GM12878 (cell line): Measurements from ENCODE around the gene ZBTB37. TPM values are rescaled to one million over a fixed set of nuclear protein-coding genes. Genes with fewer than 3 reads are reported as not detected.

ENCODE experiments used
- ATF7 ChIP-seq: fragments of 450-650 bp; IDR thresholded peaks from 2 replicates; pipeline ENCODE4 v1.6.1; 2016; ENCODE audit warnings: low read depth, mild to moderate bottlenecking
- CBFB ChIP-seq: IDR thresholded peaks from 2 replicates; pipeline ENCODE4 v1.6.1; 2016; ENCODE audit warnings: antibody characterized with exemption, low read depth
- CBX3 ChIP-seq: fragments of 200-600 bp; sonication (generic); IDR thresholded peaks from 2 replicates; pipeline ENCODE4 v1.6.1; 2016; ENCODE audit warnings: low read depth, borderline replicate concordance
- CHD2 ChIP-seq: IDR thresholded peaks from 2 replicates; pipeline ENCODE4 v1.6.1; 2011; ENCODE audit warnings: low read depth, low read length, improper control_type of control experiment, borderline replicate concordance
- CREM ChIP-seq: IDR thresholded peaks from 2 replicates; pipeline ENCODE4 v1.6.1; 2014; ENCODE audit warnings: antibody characterized with exemption, low read depth
- CTCF ChIP-seq, 3 experiments: IDR thresholded peaks in 2 of 3; conservative IDR thresholded peaks in 1 of 3; 2 replicates each; pipeline ENCODE4 v1.5.1; 2011; ENCODE audit warnings: low read depth in 3 of 3, low read length in 3 of 3, mild to moderate bottlenecking in 3 of 3, control low read depth in 2 of 3, moderate library complexity in 2 of 3, inconsistent platforms in 1 of 3, mixed read lengths in 1 of 3; ENCODE audit not compliant: control insufficient read depth in 2 of 3, insufficient read depth in 1 of 3; ENCODE audit errors: extremely low read depth in 1 of 3
- CUX1 ChIP-seq: IDR thresholded peaks from 2 replicates; pipeline ENCODE4 v1.6.1; 2012; ENCODE audit warnings: improper control_type of control experiment, low read depth, low read length; ENCODE audit not compliant: insufficient replicate concordance
- GABPA ChIP-seq: IDR thresholded peaks from 2 replicates; pipeline ENCODE4 v1.6.1; 2014; ENCODE audit warnings: antibody characterized with exemption, low read depth, mild to moderate bottlenecking, inconsistent platforms
- IKZF1 ChIP-seq: fragments of 450-650 bp; conservative IDR thresholded peaks from 2 replicates; pipeline ENCODE4 v1.6.1; 2017; ENCODE audit warnings: antibody characterized with exemption, mild to moderate bottlenecking
- IKZF2 ChIP-seq, 2 experiments: fragments of 450-650 bp; IDR thresholded peaks; 2 replicates each; pipeline ENCODE4 v1.6.1; 2017; ENCODE audit warnings: mild to moderate bottlenecking in 2 of 2, moderate library complexity in 2 of 2
- NR2C1 ChIP-seq: fragments of 450-650 bp; IDR thresholded peaks from 2 replicates; pipeline ENCODE4 v1.6.1; 2017; ENCODE audit warnings: antibody characterized with exemption, mild to moderate bottlenecking, moderate library complexity
- PML ChIP-seq: IDR thresholded peaks from 2 replicates; pipeline ENCODE4 v1.6.1; 2012; ENCODE audit warnings: low read length, inconsistent platforms
- RELA ChIP-seq: fragments of 450-650 bp; IDR thresholded peaks from 2 replicates; pipeline ENCODE4 v1.8.0; 2014; ENCODE audit warnings: borderline replicate concordance; ENCODE audit not compliant: partially characterized antibody
- SIX5 ChIP-seq: IDR thresholded peaks from 2 replicates; pipeline ENCODE4 v1.6.1; 2011; ENCODE audit warnings: mild to moderate bottlenecking, low read depth, low read length, moderate library complexity; ENCODE audit not compliant: severe bottlenecking
- SP1 ChIP-seq: IDR thresholded peaks from one replicate; pipeline ENCODE4 v1.6.1; 2011; ENCODE audit warnings: low read depth, low read length
- TCF7 ChIP-seq: IDR thresholded peaks from 2 replicates; pipeline ENCODE4 v1.6.1; 2014; ENCODE audit warnings: antibody characterized with exemption, borderline replicate concordance
- ZSCAN29 ChIP-seq: fragments of 450-650 bp; IDR thresholded peaks from 2 replicates; pipeline ENCODE4 v1.6.1; 2017; ENCODE audit warnings: mild to moderate bottlenecking, moderate library complexity
- polyA plus RNA-seq, 11 experiments: library from polyadenylated mRNA; depleted of rRNA in 4 of 11; unstranded in 6 of 11; stranded (reverse) in 5 of 11; fragments of >200 nt; fragmentation: Nextera tagmentation in 4 of 11; fragmentation: Illumina TruSeq in 1 of 11; extraction: Ambion mirVana in 4 of 11; extraction: Trizol in 1 of 11; gene quantifications; 1 replicate in 1 of 11; 2 replicates in 10 of 11; pipeline versions ENCODE4 v1.2.1 to v1.2.3, GENCODE V29; 2011 to 2016; ENCODE audit warnings: inconsistent platforms in 2 of 11, missing spikeins in 2 of 11, low read depth in 1 of 11
- total RNA-seq, 4 experiments: library from RNA; depleted of rRNA in 3 of 4; stranded (reverse); fragments of >200 nt in 3 of 4; fragmentation: Illumina TruSeq in 1 of 4; extraction: Trizol in 1 of 4; gene quantifications; 2 replicates each; pipeline versions ENCODE4 v1.2.1 to v1.2.3, GENCODE V29; 2013 to 2021
- TF ChIP-seq, protein P1 (sequence below): IDR thresholded peaks from 2 replicates; pipeline ENCODE4 v1.6.1; 2011; ENCODE audit warnings: mild to moderate bottlenecking, low read depth, low read length, moderate library complexity; ENCODE audit not compliant: insufficient replicate concordance
- TF ChIP-seq, protein P2 (sequence below): fragments of 450-650 bp; formaldehyde crosslinking; IDR thresholded peaks from 2 replicates; pipeline ENCODE4 v1.5.0; 2022; ENCODE audit warnings: mild to moderate bottlenecking, missing genetic modification characterization

ZBTB37 gene
- total and polyA plus RNA-seq, 10 of the 15 experiments (the other 5 are each of a cell fraction or from before 2014, with no cell fraction given) = 0.16 to 5.7 (median 1.9) TPM

- TF ChIP-seq, protein P1, sequence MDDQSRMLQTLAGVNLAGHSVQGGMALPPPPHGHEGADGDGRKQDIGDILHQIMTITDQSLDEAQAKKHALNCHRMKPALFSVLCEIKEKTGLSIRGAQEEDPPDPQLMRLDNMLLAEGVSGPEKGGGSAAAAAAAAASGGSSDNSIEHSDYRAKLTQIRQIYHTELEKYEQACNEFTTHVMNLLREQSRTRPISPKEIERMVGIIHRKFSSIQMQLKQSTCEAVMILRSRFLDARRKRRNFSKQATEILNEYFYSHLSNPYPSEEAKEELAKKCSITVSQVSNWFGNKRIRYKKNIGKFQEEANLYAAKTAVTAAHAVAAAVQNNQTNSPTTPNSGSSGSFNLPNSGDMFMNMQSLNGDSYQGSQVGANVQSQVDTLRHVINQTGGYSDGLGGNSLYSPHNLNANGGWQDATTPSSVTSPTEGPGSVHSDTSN = no peak
- no peak for TF ChIP-seq CREM
- no peak for TF ChIP-seq CBX3
- peak; percentile 62 to 75; a peak in 2 of 4 replicates for TF ChIP-seq IKZF2 (IDR thresholded peaks at IDR 0.05)
- TF ChIP-seq IKZF1 = peak; percentile 96
- TF ChIP-seq ATF7 = no peak
- TF ChIP-seq, protein P2, sequence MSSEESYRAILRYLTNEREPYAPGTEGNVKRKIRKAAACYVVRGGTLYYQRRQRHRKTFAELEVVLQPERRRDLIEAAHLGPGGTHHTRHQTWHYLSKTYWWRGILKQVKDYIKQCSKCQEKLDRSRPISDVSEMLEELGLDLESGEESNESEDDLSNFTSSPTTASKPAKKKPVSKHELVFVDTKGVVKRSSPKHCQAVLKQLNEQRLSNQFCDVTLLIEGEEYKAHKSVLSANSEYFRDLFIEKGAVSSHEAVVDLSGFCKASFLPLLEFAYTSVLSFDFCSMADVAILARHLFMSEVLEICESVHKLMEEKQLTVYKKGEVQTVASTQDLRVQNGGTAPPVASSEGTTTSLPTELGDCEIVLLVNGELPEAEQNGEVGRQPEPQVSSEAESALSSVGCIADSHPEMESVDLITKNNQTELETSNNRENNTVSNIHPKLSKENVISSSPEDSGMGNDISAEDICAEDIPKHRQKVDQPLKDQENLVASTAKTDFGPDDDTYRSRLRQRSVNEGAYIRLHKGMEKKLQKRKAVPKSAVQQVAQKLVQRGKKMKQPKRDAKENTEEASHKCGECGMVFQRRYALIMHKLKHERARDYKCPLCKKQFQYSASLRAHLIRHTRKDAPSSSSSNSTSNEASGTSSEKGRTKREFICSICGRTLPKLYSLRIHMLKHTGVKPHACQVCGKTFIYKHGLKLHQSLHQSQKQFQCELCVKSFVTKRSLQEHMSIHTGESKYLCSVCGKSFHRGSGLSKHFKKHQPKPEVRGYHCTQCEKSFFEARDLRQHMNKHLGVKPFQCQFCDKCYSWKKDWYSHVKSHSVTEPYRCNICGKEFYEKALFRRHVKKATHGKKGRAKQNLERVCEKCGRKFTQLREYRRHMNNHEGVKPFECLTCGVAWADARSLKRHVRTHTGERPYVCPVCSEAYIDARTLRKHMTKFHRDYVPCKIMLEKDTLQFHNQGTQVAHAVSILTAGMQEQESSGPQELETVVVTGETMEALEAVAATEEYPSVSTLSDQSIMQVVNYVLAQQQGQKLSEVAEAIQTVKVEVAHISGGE (CRISPR knock-in tag) = no peak
- TF ChIP-seq RELA = no peak
- peak; percentile 83 for TF ChIP-seq GABPA
- no peak for TF ChIP-seq CUX1
- no peak for TF ChIP-seq CHD2
- TF ChIP-seq CBFB = no peak
- TF ChIP-seq ZSCAN29 = no peak
- TF ChIP-seq NR2C1 = peak; percentile 93
- peak; percentile 1 to 34 (median 3); a peak in 1 of 6 replicates for TF ChIP-seq CTCF (IDR thresholded peaks at IDR 0.05 in 2 of 3, conservative IDR thresholded peaks at IDR 0.05 in 1 of 3; ENCODE audit: control insufficient read depth in 2 of 3, extremely low read depth in 1 of 3, insufficient read depth in 1 of 3, low read depth in 3 of 3, low read length in 3 of 3)
- no peak; the same call in 1 of the 2 replicates for TF ChIP-seq PML
- TF ChIP-seq SP1 = no peak
- TF ChIP-seq SIX5 = no peak
- TF ChIP-seq TCF7 = no peak
Measured at GRCh38 chr1:173868266-173869020, at the start of gene ZBTB37 (continued).
